Immature natural killer cell (primary cell): ENCODE results near the gene LRRN2. TPM values are rescaled to one million over a fixed set of nuclear protein-coding genes. Genes with fewer than 3 reads are reported as not detected.

Experiments
- DNase-seq, 3 donors: peaks; one replicate each; pipeline ENCODE4 v3.0.0; 2022; ENCODE audit warnings: mixed read lengths in 1 of 3
- H3K27ac Mint-ChIP-seq, 6 donors: one replicate each; pipeline ENCODE4 v1.8.0; 2020; ENCODE audit warnings: mixed read lengths in 6 of 6, mild to moderate bottlenecking in 5 of 6, inconsistent platforms in 4 of 6, moderate library complexity in 3 of 6
- H3K27me3 Mint-ChIP-seq, 3 donors: one replicate each; pipeline ENCODE4 v1.8.0; 2020 to 2021; ENCODE audit warnings: low read depth in 3 of 3, mild to moderate bottlenecking in 3 of 3, mixed read lengths in 3 of 3, moderate library complexity in 3 of 3, inconsistent platforms in 1 of 3
- H3K36me3 Mint-ChIP-seq, 3 donors: one replicate each; pipeline ENCODE4 v1.8.0; 2020; ENCODE audit warnings: mixed read lengths in 3 of 3, inconsistent platforms in 2 of 3, mild to moderate bottlenecking in 2 of 3
- H3K4me1 Mint-ChIP-seq, 2 donors: one replicate each; pipeline ENCODE4 v1.8.0; 2020; ENCODE audit warnings: inconsistent platforms in 2 of 2, mild to moderate bottlenecking in 2 of 2, mixed read lengths in 2 of 2, moderate library complexity in 1 of 2
- H3K4me3 Mint-ChIP-seq, 5 donors: one replicate each; pipeline ENCODE4 v1.8.0; 2020; ENCODE audit warnings: mild to moderate bottlenecking in 5 of 5, mixed read lengths in 5 of 5, inconsistent platforms in 3 of 5, moderate library complexity in 3 of 5
- H3K9me3 Mint-ChIP-seq, 6 donors: one replicate each; pipeline ENCODE4 v1.8.0; 2020; ENCODE audit warnings: mild to moderate bottlenecking in 6 of 6, mixed read lengths in 6 of 6, inconsistent platforms in 4 of 6, moderate library complexity in 3 of 6
- polyA plus RNA-seq, 3 donors: library from polyadenylated mRNA; unstranded; fragments of 300-500 nt; fragmentation: Illumina TruSeq; gene quantifications; one replicate each; pipeline ENCODE4 v1.2.3, GENCODE V29; 2021

Gene LRRN2
- polyA plus RNA-seq, 3 donors from 2014 or later, result not detected

DNA sequence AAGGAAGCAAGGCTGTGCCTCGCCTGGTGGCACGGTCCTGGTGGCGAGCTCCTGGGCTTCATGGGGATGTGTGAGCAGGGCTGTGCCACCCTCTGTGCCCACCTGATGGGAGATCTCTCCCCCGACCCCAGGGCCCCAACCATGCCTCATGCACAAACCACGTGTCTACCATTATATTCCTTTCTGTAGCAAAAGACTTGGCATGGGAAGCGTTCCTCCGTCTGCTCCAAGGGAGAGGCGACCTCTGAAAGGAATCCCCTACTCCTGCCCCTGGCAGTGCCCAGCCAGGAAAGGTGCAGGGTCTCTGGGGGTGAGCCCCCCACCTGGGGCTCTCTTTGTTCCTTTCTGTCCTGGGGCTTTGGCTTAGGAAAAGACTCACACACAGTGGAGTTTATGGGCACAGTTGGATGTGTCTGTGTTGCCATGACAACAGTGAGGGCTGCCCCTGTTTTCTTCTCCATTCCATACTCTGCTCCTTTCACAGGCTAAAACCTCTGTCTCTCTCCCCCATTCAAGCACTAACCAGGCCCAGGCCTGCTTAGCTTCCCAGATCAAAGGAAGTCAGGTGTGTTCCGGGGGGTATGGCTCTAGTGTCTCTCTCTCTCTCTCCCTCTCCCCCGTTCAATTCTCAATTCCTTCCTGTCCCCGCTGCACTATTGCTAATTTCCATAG, 21.4 kb upstream of the LRRN2 start:
- DNase-seq, result no peak
- no peaks in the 10 kb centered on the region for H3K36me3 Mint-ChIP-seq
- H3K9me3 Mint-ChIP-seq, result no peaks in the 10 kb centered on the region
- H3K27ac Mint-ChIP-seq, result no peak overlapping the region
- peaks cover 4 to 6% (median 4%) of the 10 kb centered on the region in 3 donors for H3K27me3 Mint-ChIP-seq
- H3K4me3 Mint-ChIP-seq, result no peak overlapping the region
- no peaks in the 10 kb centered on the region for H3K4me1 Mint-ChIP-seq

DNA sequence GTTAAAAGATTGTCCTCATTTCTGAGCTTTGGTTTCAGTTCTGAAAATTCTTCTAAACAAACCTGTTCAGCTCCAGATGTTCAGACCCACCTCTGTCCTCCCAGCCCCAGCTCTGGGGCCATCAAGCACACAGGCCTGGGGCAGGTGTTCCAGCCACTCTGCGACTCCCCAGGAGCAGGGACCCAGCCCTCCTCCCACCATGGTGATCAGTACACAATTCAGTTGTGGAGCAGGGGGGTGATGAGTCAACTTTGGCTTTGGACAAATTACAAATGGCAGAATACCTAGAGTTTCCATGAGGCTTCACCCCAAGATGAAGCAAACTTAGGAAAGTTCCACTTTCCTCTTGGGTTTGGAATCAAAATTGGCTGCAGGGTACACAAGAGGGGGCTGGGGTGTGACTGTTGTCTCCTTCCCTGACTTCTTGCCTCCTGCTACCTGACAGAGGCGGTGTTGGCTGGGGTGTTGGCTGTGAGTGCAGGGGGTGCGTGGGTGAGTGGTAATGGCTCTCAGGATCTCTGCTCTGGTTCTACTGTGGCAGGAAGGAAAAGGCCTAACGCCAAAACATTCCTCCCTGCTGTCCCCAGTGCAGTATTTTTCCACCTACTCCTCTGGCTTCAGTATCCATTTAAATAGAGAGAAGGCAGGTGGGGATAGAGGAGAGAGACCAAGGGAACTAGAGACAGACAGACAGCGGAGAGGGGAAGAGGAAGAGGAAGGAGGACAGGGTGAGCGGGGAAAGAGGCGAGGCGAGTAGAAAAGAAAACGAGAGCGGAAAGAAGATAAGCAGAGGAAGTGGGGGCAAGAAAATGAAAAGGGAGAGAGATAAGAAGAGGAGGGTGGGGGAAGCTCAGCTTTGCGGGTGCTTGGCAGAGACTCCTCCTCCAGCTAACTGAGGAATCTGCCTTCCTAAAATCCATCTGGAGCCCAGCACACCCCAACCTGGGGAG, 20.6 kb upstream of the LRRN2 start:
- DNase-seq, result no peak
- Mint-ChIP-seq H3K4me1 (no peaks in the 10 kb centered on the region), H3K36me3 (no peaks in the 10 kb centered on the region), H3K4me3 (no peak overlapping the region), H3K27ac (no peak overlapping the region), H3K27me3 (peaks cover 0 to 4% (median 2%) of the 10 kb centered on the region in 3 donors), H3K9me3 (no peaks in the 10 kb centered on the region)

DNA sequence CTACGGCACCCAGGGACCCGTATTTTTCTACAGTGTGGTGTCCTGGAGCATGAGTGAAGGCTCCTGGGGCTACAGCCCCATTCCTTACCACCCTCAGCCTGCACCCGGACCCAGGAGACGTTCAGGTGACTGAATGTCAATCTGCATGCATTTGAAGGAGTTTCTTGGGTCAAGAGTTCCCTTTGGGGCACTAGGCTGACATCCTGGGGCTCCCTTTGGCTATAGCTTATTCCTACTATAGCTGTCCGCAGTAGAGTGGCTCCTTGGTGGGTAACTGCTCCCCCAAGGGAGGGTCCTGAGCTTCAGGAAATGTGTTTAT, 19.9 kb upstream of the LRRN2 start:
- Mint-ChIP-seq H3K9me3 (no peaks in the 10 kb centered on the region), H3K4me3 (no peak overlapping the region), H3K36me3 (no peaks in the 10 kb centered on the region), H3K27me3 (peaks cover 0 to 4% (median 2%) of the 10 kb centered on the region in 3 donors), H3K27ac (no peak overlapping the region), H3K4me1 (no peaks in the 10 kb centered on the region)
- no peak for DNase-seq

DNA sequence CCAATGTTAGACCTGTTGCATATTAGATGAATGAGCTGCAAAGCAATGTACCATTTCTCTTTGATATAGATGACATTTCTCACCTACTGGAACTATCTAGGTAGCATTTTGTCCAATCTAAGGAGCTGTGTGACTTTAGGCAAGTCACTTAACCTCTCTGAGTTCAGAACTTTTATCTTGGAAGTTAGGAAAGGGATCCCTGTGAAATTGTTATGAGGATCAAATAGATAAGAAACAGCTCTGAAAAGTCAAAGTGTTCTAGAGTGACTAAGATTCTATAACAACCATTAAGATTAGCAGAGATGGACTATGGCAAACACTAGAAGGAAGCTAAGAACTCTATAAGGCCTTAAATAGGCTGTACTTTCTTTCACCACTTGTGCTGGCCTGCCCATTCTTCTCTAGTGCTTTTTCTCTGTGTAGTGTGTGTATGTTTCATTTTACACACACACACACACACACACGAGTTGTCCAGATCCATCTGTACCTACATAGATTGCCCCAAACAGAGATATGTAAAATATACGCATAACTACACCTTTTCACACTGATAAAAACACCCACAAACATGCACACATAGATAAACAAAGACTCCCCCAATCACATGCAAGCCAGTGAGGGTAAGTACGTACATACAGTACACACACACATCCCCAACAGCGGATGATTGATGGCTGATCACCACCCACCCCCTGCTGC, 19.4 kb upstream of the LRRN2 start:
- Mint-ChIP-seq H3K27ac (no peak overlapping the region), H3K4me3 (no peak overlapping the region), H3K27me3 (peaks cover 0 to 4% (median 2%) of the 10 kb centered on the region in 3 donors), H3K4me1 (no peaks in the 10 kb centered on the region), H3K9me3 (no peaks in the 10 kb centered on the region), H3K36me3 (no peaks in the 10 kb centered on the region)
- no peak for DNase-seq

DNA sequence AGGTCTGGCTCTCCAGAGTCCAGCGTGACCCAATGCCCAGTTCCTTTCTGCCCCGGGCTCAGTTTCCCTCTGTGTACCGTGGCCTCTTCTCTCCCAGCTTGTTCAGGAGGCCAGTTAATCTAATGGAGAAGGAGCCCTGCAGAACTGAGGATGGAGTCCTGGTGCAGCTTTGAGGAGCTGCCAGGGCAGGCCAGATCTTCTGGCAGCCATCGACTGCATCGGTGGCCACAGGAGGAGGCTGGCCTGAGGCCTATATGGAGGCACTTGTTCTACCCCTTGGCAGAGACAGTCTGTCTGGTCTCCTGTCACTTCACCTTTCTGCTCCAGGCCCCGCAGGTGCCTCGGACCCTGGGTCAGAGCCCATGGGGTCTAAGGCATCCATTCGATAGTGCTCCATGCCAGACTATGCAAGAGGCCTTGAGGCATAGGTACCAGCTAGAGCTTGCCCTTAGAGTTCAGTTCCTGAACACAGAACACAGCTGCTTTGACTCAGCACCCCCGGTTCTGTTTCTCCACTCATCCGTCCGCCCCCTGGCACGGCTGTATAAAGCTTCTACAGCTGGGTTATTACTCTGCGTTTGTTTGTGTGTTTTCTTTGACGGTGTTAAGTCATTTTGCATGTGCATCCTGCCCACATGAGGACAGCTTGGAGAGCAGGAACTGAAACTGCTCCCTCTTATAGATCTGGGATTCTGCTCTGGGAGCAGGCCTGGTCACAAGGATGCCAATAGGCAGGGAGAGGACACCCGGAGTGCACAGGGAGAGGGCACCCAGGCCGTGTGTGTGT, 18.5 kb upstream of the LRRN2 start:
- peaks cover 3 to 5% of the 10 kb centered on the region in 2 donors for H3K4me1 Mint-ChIP-seq
- DNase-seq, result no peak
- H3K4me3 Mint-ChIP-seq, result no peak overlapping the region
- no peaks in the 10 kb centered on the region for H3K36me3 Mint-ChIP-seq
- peaks cover 0 to 2% (median 2%) of the 10 kb centered on the region in 3 donors for H3K27me3 Mint-ChIP-seq
- H3K27ac Mint-ChIP-seq, result no peak overlapping the region
- no peaks in the 10 kb centered on the region for H3K9me3 Mint-ChIP-seq

DNA sequence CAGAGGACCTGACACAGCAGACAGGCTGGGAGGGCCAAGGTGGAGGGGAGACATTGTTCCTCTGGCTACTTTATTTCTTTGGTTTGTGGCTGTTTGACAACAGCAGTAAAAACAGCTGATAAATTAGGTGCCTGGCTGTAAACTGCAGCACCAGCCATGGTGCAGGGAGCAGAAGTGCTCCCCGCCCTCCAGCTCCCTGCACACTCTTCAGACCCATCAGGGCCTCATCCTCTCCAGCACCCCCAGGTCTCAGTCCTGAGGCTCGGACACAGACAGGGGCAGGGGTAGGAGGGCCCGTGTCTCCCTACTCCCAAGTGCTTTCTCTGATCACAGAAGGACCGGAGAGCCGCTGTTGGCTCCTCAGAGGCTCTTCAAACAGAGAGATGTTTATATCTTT, 17.7 kb upstream of the LRRN2 start:
- Mint-ChIP-seq H3K4me1 (peaks cover 3 to 5% of the 10 kb centered on the region in 2 donors), H3K36me3 (no peaks in the 10 kb centered on the region), H3K27me3 (peaks cover 0 to 2% (median 0%) of the 10 kb centered on the region in 3 donors), H3K9me3 (no peaks in the 10 kb centered on the region), H3K4me3 (no peak overlapping the region), H3K27ac (no peak overlapping the region)
- no peak for DNase-seq

DNA sequence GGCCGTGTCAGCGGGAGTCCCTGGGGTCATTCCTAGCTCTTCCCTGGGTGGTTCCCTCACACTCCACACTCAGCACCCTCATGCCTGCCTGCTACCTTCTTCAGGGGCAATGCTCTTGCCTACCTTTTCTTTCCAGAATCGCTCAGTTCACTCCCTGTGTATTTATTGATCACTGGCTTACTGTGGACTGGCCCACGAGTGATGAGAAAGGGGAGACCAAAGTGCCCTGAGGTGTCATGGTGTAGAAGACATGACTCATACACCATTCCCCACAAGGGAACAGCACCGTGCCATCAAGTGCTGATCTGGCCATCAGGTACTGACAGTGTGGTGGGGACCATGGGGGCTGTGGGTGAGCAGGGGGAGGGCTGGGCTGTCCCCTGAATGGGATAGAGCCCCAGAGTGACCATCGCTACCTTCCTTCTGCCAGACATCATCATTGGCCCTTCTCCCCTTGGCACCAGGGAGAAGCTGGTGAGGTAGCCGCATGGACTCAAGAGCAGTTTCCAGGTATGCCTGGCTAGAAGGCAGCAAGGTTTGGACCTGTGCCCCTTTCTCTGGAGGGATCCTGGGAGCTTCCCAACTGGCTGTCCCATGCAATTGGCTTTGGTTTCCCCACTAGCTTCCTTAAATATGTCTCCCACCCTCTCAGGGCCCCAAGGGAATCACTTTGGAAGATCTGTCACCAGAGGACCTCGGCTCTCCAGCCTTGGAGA, 17.2 kb upstream of the LRRN2 start:
- no peak overlapping the region for H3K4me3 Mint-ChIP-seq
- peaks cover 3 to 5% of the 10 kb centered on the region in 2 donors for H3K4me1 Mint-ChIP-seq

DNA sequence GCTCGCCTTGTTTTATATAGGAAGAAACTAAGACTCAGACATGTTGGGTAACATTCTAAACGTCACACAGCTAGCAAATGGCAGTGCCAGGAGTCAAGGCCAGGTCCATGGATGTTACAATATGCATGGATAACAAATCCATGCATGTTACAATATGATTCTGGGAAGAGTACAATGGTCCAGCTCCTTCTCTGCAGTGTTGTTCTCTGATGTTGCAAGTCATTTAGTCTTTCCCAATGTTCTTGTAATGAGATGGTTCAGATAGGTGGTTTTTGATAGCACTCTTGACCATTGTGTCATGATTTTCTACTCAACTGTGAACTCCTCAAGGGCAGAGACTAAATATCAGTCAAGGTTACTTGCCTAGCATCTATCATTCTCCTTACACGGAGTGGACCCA, 15.7 kb upstream of the LRRN2 start:
- Mint-ChIP-seq H3K27me3 (peaks cover 0 to 3% (median 2%) of the 10 kb centered on the region in 3 donors), H3K27ac (no peak overlapping the region), H3K4me3 (no peak overlapping the region), H3K4me1 (peaks cover 3 to 5% of the 10 kb centered on the region in 2 donors), H3K9me3 (no peaks in the 10 kb centered on the region), H3K36me3 (no peaks in the 10 kb centered on the region)
- no peak for DNase-seq

More for the DNA sequence above, 17.2 kb upstream of the LRRN2 start:
- Mint-ChIP-seq H3K36me3 (no peaks in the 10 kb centered on the region), H3K27ac (no peak overlapping the region), H3K27me3 (peaks cover 0 to 2% (median 0%) of the 10 kb centered on the region in 3 donors), H3K9me3 (no peaks in the 10 kb centered on the region)
- no peak for DNase-seq

DNA sequence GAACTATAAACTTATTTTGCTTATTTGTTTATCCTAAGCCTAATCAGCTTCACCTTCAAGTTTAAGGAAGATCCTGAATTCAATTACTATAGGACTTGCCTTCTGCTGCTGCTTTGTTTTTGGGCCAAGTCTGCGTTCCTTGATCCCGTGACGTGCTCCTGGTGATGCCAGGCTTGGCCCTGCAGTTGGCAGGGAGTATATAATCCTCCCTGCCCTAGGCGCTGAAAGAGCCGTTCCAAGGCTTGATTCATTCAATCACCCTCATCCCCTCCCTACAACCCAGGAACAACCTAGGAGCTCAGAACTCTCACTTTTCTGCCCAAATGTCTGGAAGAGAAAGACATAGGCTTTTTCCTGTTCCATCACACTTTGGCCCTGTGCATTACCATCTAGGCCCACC, 12.4 kb upstream of the LRRN2 start:
- H3K27me3 Mint-ChIP-seq, result peaks cover 3 to 4% (median 3%) of the 10 kb centered on the region in 3 donors
- H3K4me3 Mint-ChIP-seq, result no peak overlapping the region
- H3K27ac Mint-ChIP-seq, result no peak overlapping the region
- DNase-seq, result no peak
- peaks cover 3 to 5% of the 10 kb centered on the region in 2 donors for H3K4me1 Mint-ChIP-seq
- H3K36me3 Mint-ChIP-seq, result no peaks in the 10 kb centered on the region
- no peaks in the 10 kb centered on the region for H3K9me3 Mint-ChIP-seq

DNA sequence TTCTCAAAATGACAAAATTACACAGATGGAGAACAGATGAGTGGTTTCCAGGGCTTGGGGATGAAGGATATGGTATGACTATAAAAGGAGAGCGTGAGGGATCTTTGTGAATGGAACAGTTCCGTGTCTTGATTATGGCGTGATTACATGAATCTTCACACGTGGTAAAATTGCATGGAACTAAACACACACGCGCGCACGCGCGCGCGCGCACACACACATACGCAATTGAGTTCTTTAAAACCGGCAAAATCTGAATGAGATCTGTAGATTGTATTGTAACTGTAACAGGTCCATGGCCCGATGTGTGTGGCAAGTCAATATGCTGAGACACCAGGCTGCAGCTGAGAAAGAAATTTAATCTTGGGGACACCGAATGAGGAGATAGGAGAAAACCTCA, 11.1 kb upstream of the LRRN2 start:
- H3K4me3 Mint-ChIP-seq, result no peak overlapping the region
- peaks cover 3 to 5% of the 10 kb centered on the region in 2 donors for H3K4me1 Mint-ChIP-seq
- H3K9me3 Mint-ChIP-seq, result peaks cover 0 to 1% (median 0%) of the 10 kb centered on the region in 6 donors
- peaks cover 3 to 4% (median 4%) of the 10 kb centered on the region in 3 donors for H3K27me3 Mint-ChIP-seq
- no peaks in the 10 kb centered on the region for H3K36me3 Mint-ChIP-seq
- DNase-seq, result no peak
- H3K27ac Mint-ChIP-seq, result no peak overlapping the region

DNA sequence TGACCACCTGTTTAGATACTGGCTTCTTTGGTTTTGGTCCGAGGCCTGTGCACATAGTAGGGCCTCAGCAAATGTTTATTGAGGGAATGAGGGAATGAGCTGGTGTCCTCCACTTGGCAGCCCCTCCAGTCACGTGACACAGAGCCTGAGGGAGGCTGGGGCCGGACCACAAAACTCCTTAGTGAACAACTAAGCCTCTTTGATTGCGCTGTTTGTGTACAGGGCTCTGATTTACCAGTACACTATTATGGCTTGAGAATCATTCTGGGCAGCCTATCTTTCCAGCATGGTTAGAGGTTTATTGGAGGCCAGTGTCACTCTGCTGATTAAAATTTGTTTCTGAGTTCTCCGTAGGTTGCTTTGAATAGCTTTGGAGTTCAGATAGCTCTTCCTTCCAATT, 10.2 kb upstream of the LRRN2 start:
- H3K27me3 Mint-ChIP-seq, result peaks cover 2 to 4% (median 3%) of the 10 kb centered on the region in 3 donors
- no peak for DNase-seq
- peaks cover 0 to 1% (median 0%) of the 10 kb centered on the region in 6 donors for H3K9me3 Mint-ChIP-seq
- no peak overlapping the region for H3K27ac Mint-ChIP-seq
- peaks cover 3 to 5% of the 10 kb centered on the region in 2 donors for H3K4me1 Mint-ChIP-seq
- no peak overlapping the region for H3K4me3 Mint-ChIP-seq
- no peaks in the 10 kb centered on the region for H3K36me3 Mint-ChIP-seq

DNA sequence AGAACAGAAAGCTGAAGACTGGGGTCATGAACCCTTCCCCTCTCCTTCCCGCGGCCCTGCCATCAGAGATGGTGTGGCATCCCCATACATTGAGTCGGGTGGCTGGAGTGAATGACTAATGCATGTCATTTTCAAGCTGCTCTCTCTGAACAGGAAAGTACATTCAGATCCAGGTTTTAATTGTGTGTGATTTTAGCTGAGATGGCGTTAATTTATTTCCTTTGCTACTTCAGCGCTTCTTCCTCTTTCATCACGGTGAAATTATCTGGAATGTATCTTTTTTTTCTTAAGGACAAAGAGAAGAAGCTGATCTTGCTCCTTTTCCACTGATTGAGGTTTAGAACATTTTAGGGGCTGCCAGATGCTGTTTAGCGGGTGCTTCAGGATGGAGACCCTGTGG, 8.6 kb upstream of the LRRN2 start:
- peaks cover 0 to 1% (median 0%) of the 10 kb centered on the region in 6 donors for H3K9me3 Mint-ChIP-seq
- no peak overlapping the region for H3K4me3 Mint-ChIP-seq
- peaks cover 2 to 5% (median 3%) of the 10 kb centered on the region in 3 donors for H3K27me3 Mint-ChIP-seq
- H3K27ac Mint-ChIP-seq, result no peak overlapping the region
- peaks cover 0 to under 1% of the 10 kb centered on the region in 2 donors for H3K4me1 Mint-ChIP-seq
- DNase-seq, result no peak
- no peaks in the 10 kb centered on the region for H3K36me3 Mint-ChIP-seq
